HAP-1 (cell line): ENCODE data around the gene ZNF768.

ENCODE experiments used
- DNase-seq, 2 experiments: peaks; one replicate each; pipeline ENCODE4 v3.0.0-alpha.2; 2016 to 2020; ENCODE audit warnings: low spot score in 2 of 2
- H3K27me3 ChIP-seq: fragments of 250-450 bp; sonication (Bioruptor Pico); 2 replicates; pipeline ENCODE4 v1.5.1; 2020; ENCODE audit warnings: low read depth, mild to moderate bottlenecking, moderate library complexity
- H3K36me3 ChIP-seq: fragments of 250-450 bp; sonication (Bioruptor Pico); replicated peaks from 2 replicates; pipeline ENCODE4 v1.5.1; 2020; ENCODE audit warnings: mild to moderate bottlenecking
- H3K4me1 ChIP-seq: fragments of 250-450 bp; sonication (Bioruptor Pico); 2 replicates; pipeline ENCODE4 v1.5.1; 2020; ENCODE audit warnings: mild to moderate bottlenecking
- H3K4me3 ChIP-seq: fragments of 250-450 bp; sonication (Bioruptor Pico); 2 replicates; pipeline ENCODE4 v1.5.1; 2020; ENCODE audit warnings: mild to moderate bottlenecking, moderate library complexity
- H3K9me3 ChIP-seq: fragments of 250-450 bp; sonication (Bioruptor Pico); 2 replicates; pipeline ENCODE4 v1.5.1; 2020; ENCODE audit warnings: mild to moderate bottlenecking, moderate library complexity
- in situ Hi-C: fragments of 300-500 bp; cut with MboI; formaldehyde crosslinking; loops from 3 replicates; pipeline ENCODE4 v1.14.3; 2020; ENCODE audit warnings: low sequenced_read_pairs, inconsistent platforms, mixed read lengths

Gene ZNF768

GRCh38 chr16:30474074-30474452, 52.3 kb downstream of the ZNF768 start:
- Histone ChIP-seq H3K36me3 (no peaks in the 10 kb centered on the region), H3K4me1 (no peaks in the 10 kb centered on the region), H3K27me3 (no peaks in the 10 kb centered on the region), H3K9me3 (no peaks in the 10 kb centered on the region), H3K4me3 (no peak overlapping the region)
- in situ Hi-C loops = no loop called here
- DNase-seq = no peak
